Measurements from ENCODE around the gene CIC. TPM values are rescaled to one million over a fixed set of nuclear protein-coding genes. Genes with fewer than 3 reads are reported as not detected.

CIC gene
- total and polyA plus RNA-seq, 9 of the 15 experiments (the other 6 are each of a cell fraction or from before 2014, with no cell fraction given) = 0.07 to 44.7 (median 8.6) TPM

DNA sequence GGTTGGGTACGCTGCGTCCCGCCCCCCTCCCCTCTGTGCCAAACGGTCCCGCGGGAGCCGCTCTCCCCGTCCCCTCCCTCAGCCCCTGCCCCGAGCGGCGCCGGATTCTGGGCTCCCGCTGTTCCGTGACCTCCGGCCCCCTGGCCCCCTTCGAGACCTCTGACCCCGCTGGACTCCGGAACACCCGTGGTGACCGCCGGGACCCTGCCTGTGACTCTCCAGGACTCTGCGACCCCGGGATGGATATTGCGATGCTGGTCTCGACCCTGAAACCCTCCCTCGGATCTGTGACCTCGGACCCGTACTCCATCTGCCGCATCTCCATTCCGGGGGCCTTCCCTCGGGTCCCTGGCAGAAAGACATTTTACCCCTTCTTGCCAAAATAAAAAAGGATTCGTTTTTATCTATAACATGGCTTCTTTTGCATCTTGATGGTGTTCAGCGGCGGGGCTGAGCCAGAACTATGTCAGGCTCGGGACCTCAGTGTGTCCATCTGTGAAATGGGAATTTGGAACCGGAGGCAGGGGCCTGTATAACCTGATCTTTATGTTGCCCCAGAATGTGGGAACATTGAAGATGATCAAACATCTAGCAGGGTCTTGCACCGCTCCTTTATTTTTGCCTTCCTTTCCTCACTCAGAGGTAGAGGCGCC, 55.7 kb downstream of the CIC start (continued):
- TF ChIP-seq, protein P1, sequence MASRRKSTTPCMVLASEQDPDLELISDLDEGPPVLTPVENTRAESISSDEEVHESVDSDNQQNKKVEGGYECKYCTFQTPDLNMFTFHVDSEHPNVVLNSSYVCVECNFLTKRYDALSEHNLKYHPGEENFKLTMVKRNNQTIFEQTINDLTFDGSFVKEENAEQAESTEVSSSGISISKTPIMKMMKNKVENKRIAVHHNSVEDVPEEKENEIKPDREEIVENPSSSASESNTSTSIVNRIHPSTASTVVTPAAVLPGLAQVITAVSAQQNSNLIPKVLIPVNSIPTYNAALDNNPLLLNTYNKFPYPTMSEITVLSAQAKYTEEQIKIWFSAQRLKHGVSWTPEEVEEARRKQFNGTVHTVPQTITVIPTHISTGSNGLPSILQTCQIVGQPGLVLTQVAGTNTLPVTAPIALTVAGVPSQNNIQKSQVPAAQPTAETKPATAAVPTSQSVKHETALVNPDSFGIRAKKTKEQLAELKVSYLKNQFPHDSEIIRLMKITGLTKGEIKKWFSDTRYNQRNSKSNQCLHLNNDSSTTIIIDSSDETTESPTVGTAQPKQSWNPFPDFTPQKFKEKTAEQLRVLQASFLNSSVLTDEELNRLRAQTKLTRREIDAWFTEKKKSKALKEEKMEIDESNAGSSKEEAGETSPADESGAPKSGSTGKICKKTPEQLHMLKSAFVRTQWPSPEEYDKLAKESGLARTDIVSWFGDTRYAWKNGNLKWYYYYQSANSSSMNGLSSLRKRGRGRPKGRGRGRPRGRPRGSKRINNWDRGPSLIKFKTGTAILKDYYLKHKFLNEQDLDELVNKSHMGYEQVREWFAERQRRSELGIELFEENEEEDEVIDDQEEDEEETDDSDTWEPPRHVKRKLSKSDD (conservative IDR thresholded peaks at IDR 0.05; ENCODE audit: low read length) = no peak
- TF ChIP-seq TEAD4 (IDR thresholded peaks at IDR 0.05; ENCODE audit: low read length) (peak; percentile 42), TEAD4 (CRISPR knock-in tag; IDR thresholded peaks at IDR 0.05; ENCODE audit: borderline replicate concordance) (no peak), PCBP2 (IDR thresholded peaks at IDR 0.05; ENCODE audit: low read depth, low read length, poor library complexity, severe bottlenecking) (no peak), ZNF764 (CRISPR knock-in tag; IDR thresholded peaks at IDR 0.05; ENCODE audit: low read depth) (no peak), XRCC5 (IDR thresholded peaks at IDR 0.05; ENCODE audit: low read depth, low read length) (no peak), RNF2 (IDR thresholded peaks at IDR 0.05) (no peak), ZNF695 (CRISPR knock-in tag; IDR thresholded peaks at IDR 0.05) (no peak), RCOR1 (IDR thresholded peaks at IDR 0.05; ENCODE audit: borderline replicate concordance in 1 of 2, low read depth in 2 of 2, low read length in 2 of 2) (peak; percentile 36 to 62; a peak in 2 of 4 replicates), NR3C1 (CRISPR knock-in tag; IDR thresholded peaks at IDR 0.05) (no peak), TEAD1 (CRISPR knock-in tag; IDR thresholded peaks at IDR 0.05) (peak; percentile 20 to 67; a peak in 1 of 4 replicates), FOXK1 (CRISPR knock-in tag; IDR thresholded peaks at IDR 0.05; ENCODE audit: borderline replicate concordance) (no peak), FOXJ2 (tag; IDR thresholded peaks at IDR 0.05) (no peak), CSDE1 (IDR thresholded peaks at IDR 0.05) (no peak), ILK (tag; IDR thresholded peaks at IDR 0.05; ENCODE audit: borderline replicate concordance, low read depth) (no peak), ADNP (tag; IDR thresholded peaks at IDR 0.05) (peak; percentile 93), ARNT (IDR thresholded peaks at IDR 0.05) (0 out of 4 replicates have a peak, but pooled peaks of 1 of the 2 experiments have one; percentile 61), NR2F6 (CRISPR knock-in tag; IDR thresholded peaks at IDR 0.05) (no peak), ZKSCAN8 (CRISPR knock-in tag; IDR thresholded peaks at IDR 0.05) (no peak), ZNF282 (CRISPR knock-in tag; IDR thresholded peaks at IDR 0.05) (no peak)
- TF ChIP-seq, protein P2, sequence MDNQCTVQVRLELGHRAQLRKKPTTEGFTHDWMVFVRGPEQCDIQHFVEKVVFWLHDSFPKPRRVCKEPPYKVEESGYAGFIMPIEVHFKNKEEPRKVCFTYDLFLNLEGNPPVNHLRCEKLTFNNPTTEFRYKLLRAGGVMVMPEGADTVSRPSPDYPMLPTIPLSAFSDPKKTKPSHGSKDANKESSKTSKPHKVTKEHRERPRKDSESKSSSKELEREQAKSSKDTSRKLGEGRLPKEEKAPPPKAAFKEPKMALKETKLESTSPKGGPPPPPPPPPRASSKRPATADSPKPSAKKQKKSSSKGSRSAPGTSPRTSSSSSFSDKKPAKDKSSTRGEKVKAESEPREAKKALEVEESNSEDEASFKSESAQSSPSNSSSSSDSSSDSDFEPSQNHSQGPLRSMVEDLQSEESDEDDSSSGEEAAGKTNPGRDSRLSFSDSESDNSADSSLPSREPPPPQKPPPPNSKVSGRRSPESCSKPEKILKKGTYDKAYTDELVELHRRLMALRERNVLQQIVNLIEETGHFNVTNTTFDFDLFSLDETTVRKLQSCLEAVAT (IDR thresholded peaks at IDR 0.05) = peak in 1 of 2 experiments; percentile 16; a peak in 1 of 4 replicates
- TF ChIP-seq, protein P3, sequence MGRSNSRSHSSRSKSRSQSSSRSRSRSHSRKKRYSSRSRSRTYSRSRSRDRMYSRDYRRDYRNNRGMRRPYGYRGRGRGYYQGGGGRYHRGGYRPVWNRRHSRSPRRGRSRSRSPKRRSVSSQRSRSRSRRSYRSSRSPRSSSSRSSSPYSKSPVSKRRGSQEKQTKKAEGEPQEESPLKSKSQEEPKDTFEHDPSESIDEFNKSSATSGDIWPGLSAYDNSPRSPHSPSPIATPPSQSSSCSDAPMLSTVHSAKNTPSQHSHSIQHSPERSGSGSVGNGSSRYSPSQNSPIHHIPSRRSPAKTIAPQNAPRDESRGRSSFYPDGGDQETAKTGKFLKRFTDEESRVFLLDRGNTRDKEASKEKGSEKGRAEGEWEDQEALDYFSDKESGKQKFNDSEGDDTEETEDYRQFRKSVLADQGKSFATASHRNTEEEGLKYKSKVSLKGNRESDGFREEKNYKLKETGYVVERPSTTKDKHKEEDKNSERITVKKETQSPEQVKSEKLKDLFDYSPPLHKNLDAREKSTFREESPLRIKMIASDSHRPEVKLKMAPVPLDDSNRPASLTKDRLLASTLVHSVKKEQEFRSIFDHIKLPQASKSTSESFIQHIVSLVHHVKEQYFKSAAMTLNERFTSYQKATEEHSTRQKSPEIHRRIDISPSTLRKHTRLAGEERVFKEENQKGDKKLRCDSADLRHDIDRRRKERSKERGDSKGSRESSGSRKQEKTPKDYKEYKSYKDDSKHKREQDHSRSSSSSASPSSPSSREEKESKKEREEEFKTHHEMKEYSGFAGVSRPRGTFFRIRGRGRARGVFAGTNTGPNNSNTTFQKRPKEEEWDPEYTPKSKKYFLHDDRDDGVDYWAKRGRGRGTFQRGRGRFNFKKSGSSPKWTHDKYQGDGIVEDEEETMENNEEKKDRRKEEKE (IDR thresholded peaks at IDR 0.05; ENCODE audit: borderline replicate concordance in 1 of 2, control insufficient read depth in 1 of 2, low read depth in 2 of 2, low read length in 1 of 2) = 0 out of 4 replicates have a peak, but pooled peaks of 1 of the 2 experiments have one; percentile 30
